Ureter (tissue), 1 donor: ENCODE results near the gene NTN1. TPM values are rescaled to one million over a fixed set of nuclear protein-coding genes. Genes with fewer than 3 reads are reported as not detected.
"Not testable (repeated sequence)": the region's sequence is repeated elsewhere in the genome, so short reads cannot be mapped to it uniquely, and the experiment has no call there.

Experiments used
- DNase-seq: peaks from one replicate; pipeline ENCODE4 v3.0.0-alpha.2; 2020; ENCODE audit warnings: low spot score
- total RNA-seq: library from RNA; stranded (reverse); gene quantifications from one replicate; pipeline ENCODE4 v1.2.4, GENCODE V29; 2023
- donor health status: DM: yes; HTN: yes; CAD: no.

The NTN1 gene
- total RNA-seq, 1 donor from 2014 or later = 14.4 TPM

GRCh38 chr17:9244066-9245052 is 223.0 kb downstream of the NTN1 start:
- no peak for DNase-seq

- DNase-seq = no peak
Observed at GRCh38 chr17:9247401-9247938, 226.2 kb downstream of the NTN1 start.

DNA sequence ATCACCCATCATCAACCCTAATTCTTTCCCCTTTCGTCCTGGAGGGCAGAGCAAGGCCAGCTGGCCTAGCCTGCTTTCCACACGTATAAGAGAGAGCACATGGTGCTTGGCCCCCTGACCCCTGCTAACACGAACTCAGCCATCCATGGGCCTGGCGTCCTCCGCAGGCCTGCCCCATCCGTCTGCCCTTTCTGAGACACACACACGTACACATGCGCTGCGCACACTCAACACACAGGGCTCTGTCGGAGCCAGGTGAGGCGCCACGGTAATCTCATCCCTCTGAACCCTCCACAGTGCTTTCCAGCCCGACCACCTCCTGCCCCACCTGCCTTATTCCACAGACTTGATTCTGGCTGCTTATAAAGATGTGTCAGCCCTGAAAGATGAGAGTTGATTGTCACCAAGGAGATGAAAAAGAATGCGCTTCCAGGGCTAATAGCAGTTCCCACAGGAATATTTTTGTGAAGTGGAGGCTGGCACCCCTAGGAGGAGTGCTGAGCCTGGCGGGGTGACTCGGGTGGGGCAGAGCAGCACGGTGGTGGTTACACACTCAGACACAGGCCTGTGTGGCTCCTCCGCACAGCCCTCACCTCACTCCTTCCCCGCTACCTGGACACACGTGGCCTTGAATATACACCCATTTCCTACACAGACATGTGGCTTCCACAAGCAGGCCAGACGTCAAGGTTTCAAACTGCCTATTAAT is 228.1 kb downstream of the NTN1 start:
- DNase-seq = no peak

GRCh38 chr17:9251273-9251672 is 230.0 kb downstream of the NTN1 start:
- DNase-seq = no peak

DNA sequence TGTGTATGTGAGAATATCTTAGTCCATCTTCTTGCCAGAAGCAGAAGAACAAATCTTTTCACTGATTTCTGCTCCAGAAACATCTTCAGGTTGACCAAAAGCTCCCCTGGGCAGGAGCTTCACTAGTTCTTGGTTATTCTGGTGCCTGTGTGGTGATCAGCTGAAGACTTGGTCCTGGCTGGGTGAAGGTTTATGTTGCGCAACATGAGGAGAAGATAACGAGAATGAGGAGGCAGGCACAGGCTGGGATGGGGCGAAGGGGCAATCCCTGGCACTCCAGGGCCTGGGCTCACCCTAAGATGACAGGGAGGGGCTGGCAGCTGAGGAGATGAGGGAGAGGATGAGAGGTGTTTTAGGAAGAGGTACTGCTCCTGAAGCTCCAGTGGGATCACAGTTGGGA is 232.0 kb downstream of the NTN1 start:
- DNase-seq = no peak

DNA sequence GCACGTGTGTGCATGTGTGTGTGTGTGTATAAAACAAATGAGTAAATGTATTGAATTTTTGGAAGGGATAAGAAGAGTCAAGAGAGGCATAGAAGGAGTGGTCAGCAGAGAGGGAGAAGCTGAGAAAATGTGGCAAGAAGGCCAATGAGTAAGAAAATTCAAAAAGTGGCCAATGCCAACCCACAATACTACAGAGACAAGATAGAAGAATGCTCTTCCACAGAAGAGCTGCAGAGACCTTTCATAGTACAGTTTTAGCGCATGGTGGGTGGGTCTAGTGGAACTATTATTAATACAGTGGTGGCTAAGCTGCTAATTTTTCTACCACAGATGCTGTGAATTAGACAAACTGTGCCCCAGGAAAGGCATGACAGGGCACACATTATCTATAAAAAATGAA is 233.5 kb downstream of the NTN1 start:
- no peak for DNase-seq

DNA sequence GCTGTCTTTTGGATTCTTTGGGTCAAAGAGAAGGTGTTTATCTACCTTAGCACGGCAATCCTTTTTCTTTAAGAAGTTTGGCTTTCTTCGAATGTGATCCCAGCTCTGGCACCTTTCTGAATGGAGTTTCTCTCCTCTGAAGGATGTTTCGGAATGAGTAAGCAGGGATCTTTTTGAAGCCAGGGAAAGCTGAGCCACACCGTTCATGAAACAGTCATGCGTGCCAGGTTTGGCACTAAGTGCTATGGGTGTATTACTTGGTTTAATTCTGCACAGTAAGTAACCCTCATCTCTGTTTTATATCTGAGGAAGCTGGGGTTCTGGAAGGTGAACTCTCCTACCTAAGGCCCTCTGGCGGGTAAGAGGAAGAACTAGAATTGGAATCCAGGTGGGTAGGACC is 234.5 kb downstream of the NTN1 start:
- no peak for DNase-seq

DNA sequence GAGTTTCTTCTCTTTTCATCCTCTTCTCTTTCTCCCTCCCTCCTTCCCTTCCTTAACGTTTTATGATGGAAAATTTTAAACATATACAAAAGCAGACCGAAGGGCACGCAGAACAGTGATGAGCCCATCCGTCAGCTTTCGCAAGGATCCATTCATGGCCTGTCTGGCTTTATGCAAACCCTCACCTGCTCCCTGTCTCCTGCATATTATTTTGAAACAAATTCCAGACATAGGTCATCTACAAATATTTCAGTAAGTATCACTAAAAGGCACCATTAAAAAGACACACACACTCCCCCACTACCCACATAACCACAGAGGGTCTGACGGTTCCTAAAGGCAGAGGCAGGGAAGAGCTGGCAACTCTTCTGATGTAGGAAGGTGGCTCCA is 235.0 kb downstream of the NTN1 start:
- no peak for DNase-seq

- DNase-seq = no peak
Observed at GRCh38 chr17:9256751-9257629, 235.7 kb downstream of the NTN1 start.

DNA sequence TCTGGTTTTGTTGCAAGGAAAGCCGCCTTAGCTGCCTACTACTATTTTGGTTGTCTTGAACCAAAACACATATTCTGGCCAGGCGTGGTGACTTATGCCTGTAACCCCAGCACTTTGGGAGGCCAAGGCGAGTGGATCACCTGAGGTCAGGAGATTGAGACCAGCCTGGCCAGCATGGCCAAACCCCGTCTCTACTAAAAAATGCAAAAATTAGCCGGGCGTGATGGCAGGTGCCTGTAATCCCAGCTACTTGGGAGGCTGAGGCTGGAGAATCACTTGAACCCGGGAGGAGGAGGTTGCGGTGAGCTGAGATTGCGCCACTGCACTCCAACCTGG is 236.3 kb downstream of the NTN1 start:
- DNase-seq = not testable (repeated sequence)

- DNase-seq = no peak
Observed at GRCh38 chr17:9258115-9259015, 237.1 kb downstream of the NTN1 start.

GRCh38 chr17:9259419-9259818 is 238.1 kb downstream of the NTN1 start:
- no peak for DNase-seq

GRCh38 chr17:9261081-9262012 is 240.0 kb downstream of the NTN1 start:
- no peak for DNase-seq

GRCh38 chr17:9266031-9266680 is 244.8 kb downstream of the NTN1 start:
- DNase-seq = no peak

- DNase-seq = no peak
Observed at GRCh38 chr17:9266697-9267117, 245.4 kb downstream of the NTN1 start.

DNA sequence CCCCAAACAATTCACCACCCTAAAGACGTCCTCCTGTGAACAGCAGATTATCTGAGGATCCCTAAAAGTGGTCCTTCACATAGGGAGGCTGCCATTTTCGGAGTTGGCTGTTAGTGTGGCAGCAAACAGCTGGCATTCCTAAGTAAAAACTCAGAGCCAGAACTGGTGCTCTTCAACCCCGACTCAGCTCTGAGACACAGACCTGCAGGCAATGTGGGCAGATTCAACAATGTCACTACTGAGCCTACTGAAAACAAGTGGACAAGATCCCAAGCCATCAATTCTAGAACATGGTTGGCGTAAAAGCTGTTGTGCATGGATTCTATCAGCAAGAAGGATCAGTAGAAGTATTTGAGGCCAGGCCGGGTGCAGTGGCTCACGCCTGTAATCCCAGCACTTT is 247.2 kb downstream of the NTN1 start:
- DNase-seq = no peak

DNA sequence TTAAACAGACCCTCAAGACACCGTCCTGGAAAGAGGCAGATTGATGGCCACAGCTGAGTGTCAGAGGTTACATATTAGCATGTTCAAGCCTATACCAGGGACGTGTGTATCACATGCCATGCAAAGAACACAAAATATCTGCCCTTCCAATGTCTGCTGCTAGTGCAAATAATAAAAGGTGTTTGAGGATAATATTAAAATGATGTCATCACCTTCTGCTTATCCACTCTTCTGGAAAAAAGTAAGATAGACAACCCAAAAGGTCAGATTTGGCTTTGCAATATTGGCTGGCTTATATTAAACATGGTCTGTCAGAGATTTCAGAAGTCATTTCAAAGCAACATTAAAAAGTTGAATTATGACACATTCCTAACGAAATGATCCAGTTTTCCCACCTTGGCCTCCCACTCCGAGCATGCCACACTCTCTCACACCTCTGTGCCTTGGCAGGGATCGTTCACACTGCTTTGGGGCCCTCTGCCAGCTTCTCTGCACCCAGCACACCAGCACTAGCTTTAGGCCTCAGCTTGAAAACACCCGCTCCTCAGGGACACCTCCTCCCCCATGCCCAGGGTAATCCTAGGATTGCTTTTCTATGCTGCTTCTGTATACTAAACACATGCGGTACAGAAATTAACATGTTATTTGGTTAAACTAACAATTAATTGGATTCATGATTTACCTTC is 248.2 kb downstream of the NTN1 start:
- DNase-seq = no peak

- DNase-seq = no peak
Observed at GRCh38 chr17:9270921-9271320, 249.6 kb downstream of the NTN1 start.
